Measurements from ENCODE around the gene GMDS.

GMDS gene

GRCh38 chr6:1960486-1961142 lies 284.8 kb downstream of the GMDS start:
- H3K4me1 ChIP-seq (ENCODE audit: insufficient read depth, low read length) = peaks cover 17% of the 10 kb centered on the region
- no peak overlapping the region for H3K4me2 ChIP-seq (ENCODE audit: insufficient read depth, low read length)
- no peaks in the 10 kb centered on the region for H3K79me2 ChIP-seq (ENCODE audit: insufficient read depth, low read length)
- H3K9ac ChIP-seq (ENCODE audit: low read depth, low read length) = no peak overlapping the region
- TF ChIP-seq, protein P1, sequence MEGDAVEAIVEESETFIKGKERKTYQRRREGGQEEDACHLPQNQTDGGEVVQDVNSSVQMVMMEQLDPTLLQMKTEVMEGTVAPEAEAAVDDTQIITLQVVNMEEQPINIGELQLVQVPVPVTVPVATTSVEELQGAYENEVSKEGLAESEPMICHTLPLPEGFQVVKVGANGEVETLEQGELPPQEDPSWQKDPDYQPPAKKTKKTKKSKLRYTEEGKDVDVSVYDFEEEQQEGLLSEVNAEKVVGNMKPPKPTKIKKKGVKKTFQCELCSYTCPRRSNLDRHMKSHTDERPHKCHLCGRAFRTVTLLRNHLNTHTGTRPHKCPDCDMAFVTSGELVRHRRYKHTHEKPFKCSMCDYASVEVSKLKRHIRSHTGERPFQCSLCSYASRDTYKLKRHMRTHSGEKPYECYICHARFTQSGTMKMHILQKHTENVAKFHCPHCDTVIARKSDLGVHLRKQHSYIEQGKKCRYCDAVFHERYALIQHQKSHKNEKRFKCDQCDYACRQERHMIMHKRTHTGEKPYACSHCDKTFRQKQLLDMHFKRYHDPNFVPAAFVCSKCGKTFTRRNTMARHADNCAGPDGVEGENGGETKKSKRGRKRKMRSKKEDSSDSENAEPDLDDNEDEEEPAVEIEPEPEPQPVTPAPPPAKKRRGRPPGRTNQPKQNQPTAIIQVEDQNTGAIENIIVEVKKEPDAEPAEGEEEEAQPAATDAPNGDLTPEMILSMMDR (IDR thresholded peaks at IDR 0.05; ENCODE audit: borderline replicate concordance, extremely low read depth, low read length, poor library complexity, severe bottlenecking) = no peak
- TF ChIP-seq EZH2 (IDR thresholded peaks at IDR 0.05; ENCODE audit: borderline replicate concordance, low read depth, low read length, severe bottlenecking) = no peak
- H3K27ac ChIP-seq (ENCODE audit: low read length) = no peak overlapping the region
- H3K27me3 ChIP-seq (ENCODE audit: insufficient read depth, low read length, poor library complexity) = no peaks in the 10 kb centered on the region
- H3K36me3 ChIP-seq (ENCODE audit: insufficient read depth, low read length) = no peaks in the 10 kb centered on the region; the same call in 1 of the 2 replicates
- H2AFZ ChIP-seq (ENCODE audit: low read depth, low read length) = no peak overlapping the region
- H3K9me3 ChIP-seq (ENCODE audit: insufficient read depth, low read length, severe bottlenecking) = no peaks in the 10 kb centered on the region
- no peaks in the 10 kb centered on the region for H4K20me1 ChIP-seq (ENCODE audit: insufficient read depth, low read length)
- DNase-seq (no peak), ATAC-seq (ENCODE audit: insufficient read depth, low read depth) (no peak)
- H3K4me3 ChIP-seq (ENCODE audit: low read depth in 1 of 2, low read length in 2 of 2) = no peak overlapping the region

- H3K36me3 ChIP-seq (ENCODE audit: insufficient read depth, low read length) = no peaks in the 10 kb centered on the region; the same call in 1 of the 2 replicates
- H3K27me3 ChIP-seq (ENCODE audit: insufficient read depth, low read length, poor library complexity) = no peaks in the 10 kb centered on the region
- no peaks in the 10 kb centered on the region for H3K9me3 ChIP-seq (ENCODE audit: insufficient read depth, low read length, severe bottlenecking)
- no peaks in the 10 kb centered on the region for H4K20me1 ChIP-seq (ENCODE audit: insufficient read depth, low read length)
- H3K4me1 ChIP-seq (ENCODE audit: insufficient read depth, low read length) = peaks cover 17% of the 10 kb centered on the region
- H2AFZ ChIP-seq (ENCODE audit: low read depth, low read length) = no peak overlapping the region
- peak overlapping the region; percentile 36; the same call in 1 of the 2 replicates for H3K4me2 ChIP-seq (ENCODE audit: insufficient read depth, low read length)
- ATAC-seq (ENCODE audit: insufficient read depth, low read depth) = peak; percentile 100
- no peaks in the 10 kb centered on the region for H3K79me2 ChIP-seq (ENCODE audit: insufficient read depth, low read length)
- peak; percentile 61 for DNase-seq
- H3K9ac ChIP-seq (ENCODE audit: low read depth, low read length) = no peak overlapping the region
- H3K27ac ChIP-seq (ENCODE audit: low read length) = no peak overlapping the region
- H3K4me3 ChIP-seq (ENCODE audit: low read depth in 1 of 2, low read length in 2 of 2) = no peak overlapping the region
- TF ChIP-seq EZH2 (IDR thresholded peaks at IDR 0.05; ENCODE audit: borderline replicate concordance, low read depth, low read length, severe bottlenecking) = no peak
- TF ChIP-seq, protein P1 (IDR thresholded peaks at IDR 0.05; ENCODE audit: borderline replicate concordance, extremely low read depth, low read length, poor library complexity, severe bottlenecking) = no peak
These were observed 287.1 kb downstream of the GMDS start for GRCh38 chr6:1958257-1958656.

DNA sequence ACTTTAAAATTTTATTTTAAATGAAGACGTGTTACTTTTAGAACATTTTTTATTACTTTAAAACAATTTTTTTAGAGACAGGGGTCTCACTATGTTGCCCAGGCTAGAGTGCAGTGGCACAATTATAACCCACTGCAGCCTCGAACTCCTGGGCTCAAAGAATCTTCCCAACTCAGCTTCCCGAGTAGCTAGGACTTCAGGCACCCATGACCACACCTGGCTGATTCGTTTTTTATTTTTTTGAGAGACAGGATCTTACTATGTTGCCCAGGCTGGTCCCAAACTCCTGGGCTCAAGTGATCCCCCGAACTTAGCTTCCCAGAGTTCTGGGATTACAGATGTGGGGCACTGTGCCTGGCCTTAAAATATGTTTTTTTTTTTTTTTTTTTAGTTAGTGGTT lies 287.7 kb downstream of the GMDS start:
- peak overlapping the region; percentile 36; the same call in 1 of the 2 replicates for H3K4me2 ChIP-seq (ENCODE audit: insufficient read depth, low read length)
- H3K9ac ChIP-seq (ENCODE audit: low read depth, low read length) = no peak overlapping the region
- H4K20me1 ChIP-seq (ENCODE audit: insufficient read depth, low read length) = no peaks in the 10 kb centered on the region
- no peaks in the 10 kb centered on the region for H3K9me3 ChIP-seq (ENCODE audit: insufficient read depth, low read length, severe bottlenecking)
- H3K4me3 ChIP-seq (ENCODE audit: low read depth in 1 of 2, low read length in 2 of 2) = no peak overlapping the region
- H3K79me2 ChIP-seq (ENCODE audit: insufficient read depth, low read length) = no peaks in the 10 kb centered on the region
- H3K27ac ChIP-seq (ENCODE audit: low read length) = no peak overlapping the region
- DNase-seq (no peak), ATAC-seq (ENCODE audit: insufficient read depth, low read depth) (0 out of 3 replicates have a peak, but pooled peaks have one; percentile 24)
- no peaks in the 10 kb centered on the region for H3K27me3 ChIP-seq (ENCODE audit: insufficient read depth, low read length, poor library complexity)
- H2AFZ ChIP-seq (ENCODE audit: low read depth, low read length) = no peak overlapping the region
- TF ChIP-seq, protein P1 (IDR thresholded peaks at IDR 0.05; ENCODE audit: borderline replicate concordance, extremely low read depth, low read length, poor library complexity, severe bottlenecking) = no peak
- no peak for TF ChIP-seq EZH2 (IDR thresholded peaks at IDR 0.05; ENCODE audit: borderline replicate concordance, low read depth, low read length, severe bottlenecking)
- peaks cover 17% of the 10 kb centered on the region for H3K4me1 ChIP-seq (ENCODE audit: insufficient read depth, low read length)
- no peaks in the 10 kb centered on the region; the same call in 1 of the 2 replicates for H3K36me3 ChIP-seq (ENCODE audit: insufficient read depth, low read length)

All from DND-41 (cell line).